ENCODE measurements around the gene HMGCS1. TPM values are rescaled to one million over a fixed set of nuclear protein-coding genes. Genes with fewer than 3 reads are reported as not detected.

The HMGCS1 gene
- total and polyA plus RNA-seq, 2 of the 13 experiments (the other 11 are each of a cell fraction or from before 2014, with no cell fraction given), result 56.8 to 318 TPM

DNA sequence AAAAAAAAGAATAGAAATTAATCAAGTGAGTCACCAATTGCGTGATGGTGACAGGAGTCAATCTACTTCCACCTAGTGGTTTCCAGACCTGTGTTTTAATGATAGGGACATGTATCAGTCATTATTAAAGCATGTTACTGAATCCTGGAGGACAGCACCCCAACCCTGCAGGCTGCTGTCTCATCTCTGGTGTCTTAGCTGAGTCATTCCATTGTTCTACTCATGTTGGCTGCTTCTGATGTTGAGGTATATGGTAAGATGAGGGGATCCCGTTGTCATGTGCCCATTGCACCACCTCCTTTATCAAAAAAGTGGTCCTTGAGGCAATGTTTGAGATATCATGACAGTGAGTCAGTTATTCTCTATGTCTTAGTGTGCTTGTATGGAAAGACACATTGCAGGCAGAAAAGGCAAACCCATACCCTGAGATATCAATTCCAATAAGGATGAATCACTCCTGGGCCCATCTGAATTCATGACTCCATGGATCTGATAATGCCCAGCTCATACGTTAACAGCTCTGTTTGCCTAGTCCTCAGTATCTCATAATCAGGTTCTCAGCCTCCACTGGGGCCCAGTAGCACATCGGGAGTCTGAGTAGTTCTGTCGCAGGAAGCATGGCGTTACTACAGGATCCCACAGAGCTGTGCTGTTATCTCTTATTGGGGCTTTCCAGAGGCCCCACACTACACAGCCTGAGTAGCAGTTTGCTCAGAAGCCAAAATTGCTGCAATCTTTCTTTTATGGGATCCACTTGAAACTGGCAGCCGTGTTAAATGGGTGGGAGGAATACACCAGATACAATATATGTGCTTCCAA, 31.2 kb downstream of the HMGCS1 start:
- Histone ChIP-seq H3K4me2 (ENCODE audit: low read depth, low read length) (no peak overlapping the region), H2AFZ (ENCODE audit: low read length) (no peak overlapping the region), H3K4me1 (ENCODE audit: insufficient read depth, low read length) (no peaks in the 10 kb centered on the region), H3K36me3 (replicated peaks in 1 of 2; ENCODE audit: control insufficient read depth in 1 of 2, insufficient read depth in 2 of 2, low read length in 2 of 2) (no peaks in the 10 kb centered on the region; a peak in 2 of 5 replicates), H3K27me3 (ENCODE audit: control insufficient read depth in 1 of 2, insufficient read depth in 2 of 2, low read length in 2 of 2) (0 out of 5 replicates have a peak, but pooled peaks cover 2 to 3% of the 10 kb centered on the region in 2 experiments), H3K4me3 (replicated peaks in 1 of 3; ENCODE audit: insufficient read depth in 1 of 3, low read depth in 2 of 3, low read length in 3 of 3) (no peak overlapping the region), H3K9ac (ENCODE audit: insufficient read depth, low read depth, low read length) (no peak overlapping the region), H3K27ac (ENCODE audit: extremely low read length, insufficient read depth, low read length) (no peak overlapping the region), H3K9me3 (ENCODE audit: low read length) (no peaks in the 10 kb centered on the region), H4K20me1 (ENCODE audit: insufficient read depth, low read length) (0 out of 2 replicates have a peak, but pooled peaks cover 4% of the 10 kb centered on the region), H3K79me2 (ENCODE audit: insufficient read depth, low read length) (no peaks in the 10 kb centered on the region)
- WGBS (ENCODE audit: low lambda C conversion rate), result 57% methylated on average over 7 of the region's 7 CpGs
- ATAC-seq, result peak; percentile 16
- no TSS peak for BruUV-seq (replicated peaks)
- in situ Hi-C loops (cut with HindIII; ENCODE audit: extremely low pct_ligation_motif_present, low pct_unique_long_range_greater_than_20kb), result no loop called here
- POLR2A ChIA-PET, result interaction anchor here (1.9 kb wide), 1 partner anchor 31 kb away, joined by 4 read pairs; the partner anchor contains the start of gene HMGCS1
- FAIRE-seq, result no peak
- no peak for DNase-seq (ENCODE audit: low spot score)
- CTCF ChIA-PET (ENCODE audit: low intra/inter-chr PET ratio, low total read pairs), result no interaction called here
- intact Hi-C loops (cut with micrococcal nuclease; ENCODE audit: unreplicated experiment), result no loop called here
- TF ChIP-seq ZNF205 (CRISPR knock-in tag; IDR thresholded peaks at IDR 0.05), result no peak
- TF ChIP-seq ZNF788 (CRISPR knock-in tag; IDR thresholded peaks at IDR 0.05; ENCODE audit: borderline replicate concordance), result no peak
- TF ChIP-seq, protein P1, sequence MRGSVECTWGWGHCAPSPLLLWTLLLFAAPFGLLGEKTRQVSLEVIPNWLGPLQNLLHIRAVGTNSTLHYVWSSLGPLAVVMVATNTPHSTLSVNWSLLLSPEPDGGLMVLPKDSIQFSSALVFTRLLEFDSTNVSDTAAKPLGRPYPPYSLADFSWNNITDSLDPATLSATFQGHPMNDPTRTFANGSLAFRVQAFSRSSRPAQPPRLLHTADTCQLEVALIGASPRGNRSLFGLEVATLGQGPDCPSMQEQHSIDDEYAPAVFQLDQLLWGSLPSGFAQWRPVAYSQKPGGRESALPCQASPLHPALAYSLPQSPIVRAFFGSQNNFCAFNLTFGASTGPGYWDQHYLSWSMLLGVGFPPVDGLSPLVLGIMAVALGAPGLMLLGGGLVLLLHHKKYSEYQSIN (CRISPR knock-in tag; IDR thresholded peaks at IDR 0.05; ENCODE audit: borderline replicate concordance), result no peak
- TF ChIP-seq BCL6 (CRISPR knock-in tag; IDR thresholded peaks at IDR 0.05), result no peak
- no peak for TF ChIP-seq NCOA5 (CRISPR knock-in tag; IDR thresholded peaks at IDR 0.05)
- no peak for TF ChIP-seq BHLHE40 (IDR thresholded peaks at IDR 0.05; ENCODE audit: low read length)
- TF ChIP-seq, protein P2, sequence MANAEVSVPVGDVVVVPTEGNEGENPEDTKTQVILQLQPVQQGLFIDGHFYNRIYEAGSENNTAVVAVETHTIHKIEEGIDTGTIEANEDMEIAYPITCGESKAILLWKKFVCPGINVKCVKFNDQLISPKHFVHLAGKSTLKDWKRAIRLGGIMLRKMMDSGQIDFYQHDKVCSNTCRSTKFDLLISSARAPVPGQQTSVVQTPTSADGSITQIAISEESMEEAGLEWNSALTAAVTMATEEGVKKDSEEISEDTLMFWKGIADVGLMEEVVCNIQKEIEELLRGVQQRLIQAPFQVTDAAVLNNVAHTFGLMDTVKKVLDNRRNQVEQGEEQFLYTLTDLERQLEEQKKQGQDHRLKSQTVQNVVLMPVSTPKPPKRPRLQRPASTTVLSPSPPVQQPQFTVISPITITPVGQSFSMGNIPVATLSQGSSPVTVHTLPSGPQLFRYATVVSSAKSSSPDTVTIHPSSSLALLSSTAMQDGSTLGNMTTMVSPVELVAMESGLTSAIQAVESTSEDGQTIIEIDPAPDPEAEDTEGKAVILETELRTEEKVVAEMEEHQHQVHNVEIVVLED (CRISPR knock-in tag; IDR thresholded peaks at IDR 0.05; ENCODE audit: borderline replicate concordance), result no peak
- no peak for TF ChIP-seq ZNF660 (CRISPR knock-in tag; IDR thresholded peaks at IDR 0.05; ENCODE audit: borderline replicate concordance, low read depth)
- TF ChIP-seq, protein P3, sequence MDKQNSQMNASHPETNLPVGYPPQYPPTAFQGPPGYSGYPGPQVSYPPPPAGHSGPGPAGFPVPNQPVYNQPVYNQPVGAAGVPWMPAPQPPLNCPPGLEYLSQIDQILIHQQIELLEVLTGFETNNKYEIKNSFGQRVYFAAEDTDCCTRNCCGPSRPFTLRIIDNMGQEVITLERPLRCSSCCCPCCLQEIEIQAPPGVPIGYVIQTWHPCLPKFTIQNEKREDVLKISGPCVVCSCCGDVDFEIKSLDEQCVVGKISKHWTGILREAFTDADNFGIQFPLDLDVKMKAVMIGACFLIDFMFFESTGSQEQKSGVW (CRISPR knock-in tag; IDR thresholded peaks at IDR 0.05; ENCODE audit: borderline replicate concordance), result no peak
- TF ChIP-seq NFE2 (CRISPR knock-in tag; IDR thresholded peaks at IDR 0.05), result no peak
- no peak for TF ChIP-seq ZNF562 (CRISPR knock-in tag; IDR thresholded peaks at IDR 0.05; ENCODE audit: borderline replicate concordance)
- TF ChIP-seq GTF2F1 (IDR thresholded peaks at IDR 0.05; ENCODE audit: low read length), result no peak
- no peak for TF ChIP-seq FOXA3 (CRISPR knock-in tag; IDR thresholded peaks at IDR 0.05)
- TF ChIP-seq, protein P4, sequence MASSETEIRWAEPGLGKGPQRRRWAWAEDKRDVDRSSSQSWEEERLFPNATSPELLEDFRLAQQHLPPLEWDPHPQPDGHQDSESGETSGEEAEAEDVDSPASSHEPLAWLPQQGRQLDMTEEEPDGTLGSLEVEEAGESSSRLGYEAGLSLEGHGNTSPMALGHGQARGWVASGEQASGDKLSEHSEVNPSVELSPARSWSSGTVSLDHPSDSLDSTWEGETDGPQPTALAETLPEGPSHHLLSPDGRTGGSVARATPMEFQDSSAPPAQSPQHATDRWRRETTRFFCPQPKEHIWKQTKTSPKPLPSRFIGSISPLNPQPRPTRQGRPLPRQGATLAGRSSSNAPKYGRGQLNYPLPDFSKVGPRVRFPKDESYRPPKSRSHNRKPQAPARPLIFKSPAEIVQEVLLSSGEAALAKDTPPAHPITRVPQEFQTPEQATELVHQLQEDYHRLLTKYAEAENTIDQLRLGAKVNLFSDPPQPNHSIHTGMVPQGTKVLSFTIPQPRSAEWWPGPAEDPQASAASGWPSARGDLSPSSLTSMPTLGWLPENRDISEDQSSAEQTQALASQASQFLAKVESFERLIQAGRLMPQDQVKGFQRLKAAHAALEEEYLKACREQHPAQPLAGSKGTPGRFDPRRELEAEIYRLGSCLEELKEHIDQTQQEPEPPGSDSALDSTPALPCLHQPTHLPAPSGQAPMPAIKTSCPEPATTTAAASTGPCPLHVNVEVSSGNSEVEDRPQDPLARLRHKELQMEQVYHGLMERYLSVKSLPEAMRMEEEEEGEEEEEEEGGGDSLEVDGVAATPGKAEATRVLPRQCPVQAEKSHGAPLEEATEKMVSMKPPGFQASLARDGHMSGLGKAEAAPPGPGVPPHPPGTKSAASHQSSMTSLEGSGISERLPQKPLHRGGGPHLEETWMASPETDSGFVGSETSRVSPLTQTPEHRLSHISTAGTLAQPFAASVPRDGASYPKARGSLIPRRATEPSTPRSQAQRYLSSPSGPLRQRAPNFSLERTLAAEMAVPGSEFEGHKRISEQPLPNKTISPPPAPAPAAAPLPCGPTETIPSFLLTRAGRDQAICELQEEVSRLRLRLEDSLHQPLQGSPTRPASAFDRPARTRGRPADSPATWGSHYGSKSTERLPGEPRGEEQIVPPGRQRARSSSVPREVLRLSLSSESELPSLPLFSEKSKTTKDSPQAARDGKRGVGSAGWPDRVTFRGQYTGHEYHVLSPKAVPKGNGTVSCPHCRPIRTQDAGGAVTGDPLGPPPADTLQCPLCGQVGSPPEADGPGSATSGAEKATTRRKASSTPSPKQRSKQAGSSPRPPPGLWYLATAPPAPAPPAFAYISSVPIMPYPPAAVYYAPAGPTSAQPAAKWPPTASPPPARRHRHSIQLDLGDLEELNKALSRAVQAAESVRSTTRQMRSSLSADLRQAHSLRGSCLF (CRISPR knock-in tag; IDR thresholded peaks at IDR 0.05; ENCODE audit: borderline replicate concordance), result no peak
- TF ChIP-seq ZNF383 (CRISPR knock-in tag; IDR thresholded peaks at IDR 0.05; ENCODE audit: borderline replicate concordance), result no peak
